Fibroblast of the conjunctiva (primary cell): Measurements from ENCODE around the gene DNAJC17.

ENCODE experiments used
- DNase-seq: peaks from one replicate; pipeline ENCODE4 v3.0.0-alpha.2; 2010; ENCODE audit warnings: low read depth

Gene DNAJC17

GRCh38 chr15:40766194-40766815, 41.0 kb downstream of the DNAJC17 start:
- no peak for DNase-seq

GRCh38 chr15:40764629-40765103, 42.6 kb downstream of the DNAJC17 start:
- DNase-seq, result no peak

- no peak for DNase-seq
Observed at GRCh38 chr15:40763801-40764628, 43.3 kb downstream of the DNAJC17 start, which contains the start of gene GCHFR. Gene GCHFR (plus strand): TSS chr15:40764068. CDS start chr15:40764181, 113 bp downstream.

GRCh38 chr15:40762919-40763800, 44.1 kb downstream of the DNAJC17 start:
- no peak for DNase-seq

- no peak for DNase-seq
Observed at GRCh38 chr15:40759961-40760360, 47.3 kb downstream of the DNAJC17 start.

- no peak for DNase-seq
Observed at GRCh38 chr15:40756938-40757337, 50.3 kb downstream of the DNAJC17 start.

GRCh38 chr15:40755812-40756208, 51.5 kb downstream of the DNAJC17 start:
- no peak for DNase-seq

GRCh38 chr15:40754883-40755811, 52.1 kb downstream of the DNAJC17 start, which contains the start of gene RMDN3:
Gene RMDN3 (minus strand): TSS chr15:40755254. CDS start chr15:40754783, 471 bp downstream.
- peak; percentile 68 for DNase-seq

GRCh38 chr15:40754574-40754882, 52.7 kb downstream of the DNAJC17 start:
- DNase-seq, result no peak

- DNase-seq, result no peak
Observed at GRCh38 chr15:40751745-40752144, 55.5 kb downstream of the DNAJC17 start.

- no peak for DNase-seq
Observed at GRCh38 chr15:40750885-40751284, 56.4 kb downstream of the DNAJC17 start.

GRCh38 chr15:40749151-40749630, 58.1 kb downstream of the DNAJC17 start:
- DNase-seq, result no peak

- DNase-seq, result no peak
Observed at GRCh38 chr15:40747685-40748631, 59.3 kb downstream of the DNAJC17 start.

- peak; percentile 71 for DNase-seq
Observed at GRCh38 chr15:40746916-40747418, 60.3 kb downstream of the DNAJC17 start.

- no peak for DNase-seq
Observed at GRCh38 chr15:40744815-40745152, 62.5 kb downstream of the DNAJC17 start.

GRCh38 chr15:40743921-40744814, 63.1 kb downstream of the DNAJC17 start:
- peak; percentile 49 for DNase-seq

- no peak for DNase-seq
Observed at GRCh38 chr15:40743485-40743901, 63.8 kb downstream of the DNAJC17 start.

GRCh38 chr15:40739854-40740253, 67.4 kb downstream of the DNAJC17 start:
- no peak for DNase-seq

- DNase-seq, result no peak
Observed at GRCh38 chr15:40739047-40739446, 68.2 kb downstream of the DNAJC17 start.
